A204.1 (cell line): ENCODE results near the gene CRIM1.
"Not testable (repeated sequence)": the region's sequence is repeated elsewhere in the genome, so short reads cannot be mapped to it uniquely, and the experiment has no call there.

Source experiments
- FAIRE-seq: peaks from 2 replicates; lab custom pipeline; 2012; peaks lifted over from hg19 to GRCh38; lab: Jason Lieb, UNC

The CRIM1 gene

GRCh38 chr2:36355151-36355889, at the start of gene CRIM1:
Gene CRIM1, plus strand, starts transcription at chr2:36355778. Its CDS starts 515 bp downstream, at chr2:36356293.
- no peak for FAIRE-seq

GRCh38 chr2:36307441-36307840, 48.1 kb upstream of the CRIM1 start:
- no peak for FAIRE-seq

GRCh38 chr2:36310444-36310843, 45.1 kb upstream of the CRIM1 start:
- FAIRE-seq = not testable (repeated sequence)

- FAIRE-seq = no peak
Measured at GRCh38 chr2:36318547-36318946, 37.0 kb upstream of the CRIM1 start.

GRCh38 chr2:36322108-36322507, 33.5 kb upstream of the CRIM1 start:
- no peak for FAIRE-seq

GRCh38 chr2:36326286-36326685, 29.3 kb upstream of the CRIM1 start:
- no peak for FAIRE-seq

GRCh38 chr2:36329251-36329650, 26.3 kb upstream of the CRIM1 start:
- no peak for FAIRE-seq

- FAIRE-seq = no peak
Measured at GRCh38 chr2:36329746-36330472, 25.7 kb upstream of the CRIM1 start.

- no peak for FAIRE-seq
Measured at GRCh38 chr2:36330473-36331395, 24.8 kb upstream of the CRIM1 start.

- no peak for FAIRE-seq
Measured at GRCh38 chr2:36333350-36334012, 22.1 kb upstream of the CRIM1 start.

- FAIRE-seq = no peak
Measured at GRCh38 chr2:36335597-36335996, 20.0 kb upstream of the CRIM1 start.

- no peak for FAIRE-seq
Measured at GRCh38 chr2:36336321-36336720, 19.3 kb upstream of the CRIM1 start.

- FAIRE-seq = no peak
Measured at GRCh38 chr2:36337354-36337753, 18.2 kb upstream of the CRIM1 start.

- no peak for FAIRE-seq
Measured at GRCh38 chr2:36338124-36338826, 17.3 kb upstream of the CRIM1 start.

- FAIRE-seq = no peak
Measured at GRCh38 chr2:36338827-36339145, 16.8 kb upstream of the CRIM1 start.

- FAIRE-seq = no peak
Measured at GRCh38 chr2:36339607-36340218, 15.9 kb upstream of the CRIM1 start.

GRCh38 chr2:36343606-36344005, 12.0 kb upstream of the CRIM1 start:
- FAIRE-seq = no peak

GRCh38 chr2:36348721-36349120, 6.9 kb upstream of the CRIM1 start:
- FAIRE-seq = no peak

GRCh38 chr2:36351291-36351690, 4.3 kb upstream of the CRIM1 start:
- no peak for FAIRE-seq

GRCh38 chr2:36351736-36352349, 3.7 kb upstream of the CRIM1 start:
- no peak for FAIRE-seq

GRCh38 chr2:36352701-36353100, 2.9 kb upstream of the CRIM1 start:
- FAIRE-seq = no peak
